ENCODE data around the gene NME7. TPM values are rescaled to one million over a fixed set of nuclear protein-coding genes. Genes with fewer than 3 reads are reported as not detected.

NME7 gene
- total and polyA plus RNA-seq, 2 donors, result 22.8 to 24.4 TPM

DNA sequence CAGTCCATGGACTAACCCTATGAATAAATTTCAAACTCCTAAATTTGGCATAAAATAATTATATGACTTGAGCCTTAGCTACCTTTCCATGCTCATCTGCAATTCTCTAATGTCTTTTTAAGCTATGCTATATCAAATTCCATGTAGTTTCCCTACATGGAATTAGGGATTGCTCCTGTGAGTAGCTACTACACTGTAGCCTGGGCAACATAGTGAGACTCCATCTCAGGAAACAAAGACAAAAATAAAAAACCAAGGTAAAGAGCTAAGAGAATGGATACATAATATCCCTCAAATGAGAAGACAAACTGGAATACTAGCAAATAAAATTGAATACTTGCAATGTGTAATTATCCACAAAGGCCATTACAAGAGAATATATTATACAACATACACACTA lies 223.6 kb downstream of the NME7 start:
- Histone ChIP-seq H3K4me1 (ENCODE audit: insufficient read depth) (no peaks in the 10 kb centered on the region), H3K4me3 (ENCODE audit: low read depth, low read length) (no peak overlapping the region), H3K27ac (ENCODE audit: low read depth) (no peak overlapping the region), H3K36me3 (ENCODE audit: insufficient read depth) (peaks cover 1% of the 10 kb centered on the region)
- DNase-seq (ENCODE audit: extremely low spot score), result no peak

GRCh38 chr1:169143346-169143745 lies 224.3 kb downstream of the NME7 start:
- no peaks in the 10 kb centered on the region for H3K4me1 ChIP-seq (ENCODE audit: insufficient read depth)
- peaks cover 1% of the 10 kb centered on the region for H3K36me3 ChIP-seq (ENCODE audit: insufficient read depth)
- 79% methylated on average over 3 of the region's 3 CpGs for WGBS
- H3K4me3 ChIP-seq (ENCODE audit: low read depth, low read length), result no peak overlapping the region
- H3K27ac ChIP-seq (ENCODE audit: low read depth), result no peak overlapping the region
- no peak for DNase-seq (ENCODE audit: extremely low spot score)

GRCh38 chr1:169142129-169142528 lies 225.5 kb downstream of the NME7 start:
- Histone ChIP-seq H3K36me3 (ENCODE audit: insufficient read depth) (peaks cover 1% of the 10 kb centered on the region), H3K4me1 (ENCODE audit: insufficient read depth) (no peaks in the 10 kb centered on the region), H3K4me3 (ENCODE audit: low read depth, low read length) (no peak overlapping the region), H3K27ac (ENCODE audit: low read depth) (no peak overlapping the region)
- 38% methylated on average over 1 of the region's 1 CpG for WGBS
- no peak for DNase-seq (ENCODE audit: extremely low spot score)

DNA sequence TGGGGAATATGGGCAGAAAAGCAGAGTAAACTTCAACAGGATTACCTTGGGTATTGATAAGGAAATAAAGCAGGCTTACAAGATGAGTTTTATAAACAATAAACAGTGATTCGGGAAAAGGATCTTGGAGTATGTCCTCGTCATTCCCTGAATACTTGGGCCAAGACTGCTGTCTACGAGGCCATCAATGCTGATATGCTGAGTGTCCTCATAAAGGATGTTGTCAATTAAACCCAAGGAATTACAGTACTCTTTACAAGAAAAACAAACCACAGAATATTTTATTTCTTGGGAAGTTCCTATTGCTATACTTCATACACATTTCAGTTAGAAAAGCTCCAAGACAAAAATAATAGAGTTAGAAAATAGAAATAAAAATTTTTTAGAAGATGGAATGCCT lies 226.2 kb downstream of the NME7 start:
- WGBS, result 74% methylated on average over 3 of the region's 3 CpGs
- no peak overlapping the region for H3K4me3 ChIP-seq (ENCODE audit: low read depth, low read length)
- H3K36me3 ChIP-seq (ENCODE audit: insufficient read depth), result peaks cover 1% of the 10 kb centered on the region
- H3K27ac ChIP-seq (ENCODE audit: low read depth), result no peak overlapping the region
- DNase-seq (ENCODE audit: extremely low spot score), result no peak
- H3K4me1 ChIP-seq (ENCODE audit: insufficient read depth), result no peaks in the 10 kb centered on the region

DNA sequence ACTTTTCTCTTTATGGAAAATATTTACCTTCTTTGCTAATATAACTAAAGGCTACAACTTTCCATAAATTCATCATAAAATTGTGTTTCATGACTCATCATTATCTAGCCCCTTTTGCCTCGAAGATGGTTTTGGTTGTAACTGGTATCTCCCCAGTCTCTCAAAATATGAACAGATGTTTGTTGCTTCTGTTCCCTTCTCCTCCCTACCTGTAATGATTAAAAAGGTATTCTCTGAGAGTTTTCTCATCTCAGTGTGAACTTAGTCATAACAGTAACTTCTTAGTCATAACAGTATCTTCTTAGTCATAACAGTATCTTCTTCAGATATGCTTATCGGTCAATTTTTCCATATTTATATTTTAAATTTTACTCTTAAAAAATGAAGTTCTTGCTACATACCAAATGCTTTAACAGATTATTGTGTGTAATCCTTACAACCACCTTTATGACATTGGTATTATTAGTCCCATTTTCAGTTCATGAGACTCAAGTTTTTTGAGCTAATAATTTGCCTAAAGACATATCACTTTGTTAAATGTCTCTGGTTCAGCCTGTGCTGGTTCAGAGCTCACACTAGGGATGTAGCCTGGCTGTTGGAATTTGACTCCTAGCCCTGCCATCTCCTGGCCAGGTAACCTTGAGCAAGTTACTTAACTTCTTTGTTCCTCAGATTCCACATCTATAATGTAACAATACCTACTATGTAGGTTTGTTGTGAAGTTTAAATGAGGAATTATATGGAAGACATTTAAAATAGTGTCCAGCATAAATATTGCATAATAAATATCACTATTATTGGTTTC lies 228.5 kb downstream of the NME7 start:
- Histone ChIP-seq H3K4me1 (ENCODE audit: insufficient read depth) (no peaks in the 10 kb centered on the region), H3K27ac (ENCODE audit: low read depth) (no peak overlapping the region), H3K36me3 (ENCODE audit: insufficient read depth) (no peaks in the 10 kb centered on the region), H3K4me3 (ENCODE audit: low read depth, low read length) (no peak overlapping the region)
- 86% methylated on average over 2 of the region's 2 CpGs for WGBS
- no peak for DNase-seq (ENCODE audit: extremely low spot score)

GRCh38 chr1:169137357-169137756 lies 230.2 kb downstream of the NME7 start:
- WGBS, result 99% methylated on average over 4 of the region's 4 CpGs
- no peak for DNase-seq (ENCODE audit: extremely low spot score)
- H3K36me3 ChIP-seq (ENCODE audit: insufficient read depth), result peaks cover 2% of the 10 kb centered on the region
- H3K4me3 ChIP-seq (ENCODE audit: low read depth, low read length), result no peak overlapping the region
- no peak overlapping the region for H3K27ac ChIP-seq (ENCODE audit: low read depth)
- H3K4me1 ChIP-seq (ENCODE audit: insufficient read depth), result no peaks in the 10 kb centered on the region

DNA sequence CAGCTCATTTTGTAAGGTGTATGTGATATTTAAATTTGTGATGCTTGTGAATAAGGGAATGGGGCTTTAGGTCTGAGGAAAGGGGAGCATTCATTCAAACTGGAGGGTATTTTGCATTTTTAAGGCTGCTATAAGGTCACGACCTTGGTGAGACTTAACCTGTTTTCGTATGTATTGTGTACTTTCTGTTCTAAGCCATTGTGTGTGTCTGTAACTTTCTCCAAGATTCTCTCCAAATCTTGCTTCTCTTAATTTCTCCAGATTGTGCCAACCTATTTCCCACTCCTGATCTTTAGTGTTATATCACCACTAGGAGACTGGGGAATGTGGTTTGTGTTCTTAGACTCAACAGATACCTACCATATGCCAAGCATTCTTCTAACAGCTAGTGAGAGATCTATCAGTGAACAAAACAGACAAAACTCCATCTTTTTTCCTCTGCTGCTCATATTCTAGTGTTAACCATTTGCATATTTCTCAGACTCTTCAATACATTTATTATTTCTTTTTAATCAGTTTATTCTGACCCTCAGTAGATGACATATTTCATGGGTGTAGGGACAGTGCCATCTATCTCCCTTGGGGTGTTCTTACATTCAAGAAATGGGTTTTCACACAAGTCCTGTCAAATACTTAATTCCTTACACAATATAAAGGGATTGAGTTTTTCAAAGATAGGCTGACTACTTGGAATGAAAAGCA lies 233.6 kb downstream of the NME7 start:
- H3K27ac ChIP-seq (ENCODE audit: low read depth), result no peak overlapping the region
- H3K4me1 ChIP-seq (ENCODE audit: insufficient read depth), result no peaks in the 10 kb centered on the region
- H3K36me3 ChIP-seq (ENCODE audit: insufficient read depth), result peaks cover 2% of the 10 kb centered on the region
- 91% methylated on average over 2 of the region's 2 CpGs for WGBS
- DNase-seq (ENCODE audit: extremely low spot score), result no peak
- no peak overlapping the region for H3K4me3 ChIP-seq (ENCODE audit: low read depth, low read length)

DNA sequence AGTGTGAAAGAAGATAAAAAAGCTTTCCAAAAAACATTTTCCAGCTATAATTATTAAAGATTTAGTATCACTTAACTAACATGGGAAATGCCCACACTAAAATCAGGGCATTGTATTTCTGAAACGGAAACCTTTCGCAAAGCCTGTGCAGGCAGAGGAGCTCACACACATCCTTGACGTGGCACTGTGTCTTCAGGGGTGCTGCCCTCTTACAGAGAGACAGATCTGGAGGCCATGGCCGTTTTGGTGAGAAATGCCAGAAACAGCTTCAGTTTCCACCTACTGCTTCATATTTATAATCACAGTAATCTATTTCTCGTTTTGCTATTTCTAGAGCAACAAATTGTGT lies 234.4 kb downstream of the NME7 start:
- H3K4me1 ChIP-seq (ENCODE audit: insufficient read depth), result no peaks in the 10 kb centered on the region
- no peak overlapping the region for H3K4me3 ChIP-seq (ENCODE audit: low read depth, low read length)
- WGBS, result 75% methylated on average over 5 of the region's 5 CpGs
- peaks cover 2% of the 10 kb centered on the region for H3K36me3 ChIP-seq (ENCODE audit: insufficient read depth)
- DNase-seq (ENCODE audit: extremely low spot score), result no peak
- no peak overlapping the region for H3K27ac ChIP-seq (ENCODE audit: low read depth)

DNA sequence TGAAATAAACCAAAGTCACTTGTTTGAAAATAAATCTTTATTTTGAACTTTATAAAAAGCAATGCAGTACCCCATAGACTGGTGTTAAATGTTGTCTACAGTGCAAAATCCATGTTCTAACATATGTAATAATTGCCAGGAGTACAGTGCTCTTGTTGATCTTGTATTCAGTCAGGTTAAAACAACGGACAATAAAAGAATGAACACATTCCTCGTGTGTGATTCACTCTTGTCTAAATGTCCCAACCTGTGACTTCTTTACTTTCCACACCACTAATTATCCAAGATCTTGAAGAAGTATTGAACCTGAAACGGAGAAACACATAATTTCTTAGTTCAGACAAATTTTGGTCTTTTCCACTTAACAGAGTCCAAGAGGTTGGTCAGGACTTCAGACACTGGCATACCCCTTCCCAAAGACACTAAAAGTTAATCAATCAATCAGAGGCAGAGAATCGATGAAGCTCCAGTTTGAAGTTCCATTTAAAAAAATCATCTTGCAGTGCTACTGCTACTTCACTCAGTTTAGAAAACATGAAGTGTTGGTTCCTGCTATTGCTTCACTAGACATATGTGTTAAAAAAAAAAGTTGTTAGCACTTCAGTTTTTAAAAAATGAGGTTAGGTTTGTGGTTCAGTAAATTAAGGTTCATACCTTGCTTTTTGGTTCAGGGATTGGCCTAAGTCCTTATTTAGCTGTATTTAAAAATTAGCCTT lies 234.9 kb downstream of the NME7 start:
- Histone ChIP-seq H3K36me3 (ENCODE audit: insufficient read depth) (peaks cover 2% of the 10 kb centered on the region), H3K27ac (ENCODE audit: low read depth) (no peak overlapping the region), H3K4me1 (ENCODE audit: insufficient read depth) (no peaks in the 10 kb centered on the region), H3K4me3 (ENCODE audit: low read depth, low read length) (no peak overlapping the region)
- WGBS, result 79% methylated on average over 4 of the region's 4 CpGs
- no peak for DNase-seq (ENCODE audit: extremely low spot score)

DNA sequence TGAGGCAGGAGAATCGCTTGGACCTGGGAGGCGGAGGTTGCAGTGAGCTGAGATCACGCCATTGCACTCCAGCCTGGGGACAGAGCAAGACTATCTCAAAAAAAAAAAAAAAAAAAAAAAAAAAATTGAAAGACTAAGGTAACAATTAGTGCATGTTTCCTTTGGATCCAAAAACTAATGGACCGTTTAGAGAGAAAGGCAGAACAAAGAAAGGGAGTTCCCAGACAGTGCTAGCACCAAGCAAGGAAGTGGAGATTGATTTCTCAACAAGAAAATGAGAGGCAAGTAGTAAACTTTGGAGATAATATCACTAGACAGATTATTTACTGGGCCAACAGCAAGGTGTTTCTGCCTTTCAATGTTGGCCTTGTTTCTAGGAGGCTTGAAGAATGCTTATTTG lies 236.9 kb downstream of the NME7 start:
- 96% methylated on average over 4 of the region's 4 CpGs for WGBS
- Histone ChIP-seq H3K4me1 (ENCODE audit: insufficient read depth) (no peaks in the 10 kb centered on the region), H3K36me3 (ENCODE audit: insufficient read depth) (peaks cover 2% of the 10 kb centered on the region), H3K27ac (ENCODE audit: low read depth) (no peak overlapping the region), H3K4me3 (ENCODE audit: low read depth, low read length) (no peak overlapping the region)
- no peak for DNase-seq (ENCODE audit: extremely low spot score)

DNA sequence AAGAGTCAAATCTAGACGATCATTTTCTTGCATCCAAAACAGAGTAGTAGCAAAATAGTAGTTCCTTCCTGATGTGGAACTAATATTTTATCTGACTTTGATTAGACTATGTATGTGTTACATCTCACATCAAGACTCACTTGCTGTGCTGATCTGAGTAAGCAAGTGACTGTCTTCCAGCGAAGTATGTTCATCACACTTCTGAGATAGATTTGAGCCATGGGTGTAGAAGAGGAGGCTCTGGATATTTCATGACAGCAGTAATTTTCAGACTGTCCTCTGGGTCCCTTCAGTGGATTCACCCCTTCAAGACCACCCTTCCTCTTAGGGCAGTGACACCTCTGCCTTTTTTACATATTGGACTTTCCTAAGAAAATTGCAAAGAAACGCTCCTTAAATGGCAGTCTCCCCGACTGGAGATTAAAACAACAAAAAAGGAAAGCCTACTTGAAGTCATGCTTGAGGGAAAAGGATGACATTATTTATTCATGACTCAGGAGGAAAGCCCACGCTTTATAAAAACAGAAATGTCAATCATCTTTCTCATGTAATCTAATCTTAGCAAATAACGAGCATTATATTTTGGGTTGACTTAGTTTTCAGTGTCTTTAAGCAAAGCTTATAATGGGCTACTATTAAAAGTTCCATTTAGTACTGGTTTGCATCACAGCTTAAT lies 238.3 kb downstream of the NME7 start:
- no peak for DNase-seq (ENCODE audit: extremely low spot score)
- 74% methylated on average over 6 of the region's 6 CpGs for WGBS
- no peak overlapping the region for H3K4me3 ChIP-seq (ENCODE audit: low read depth, low read length)
- no peak overlapping the region for H3K27ac ChIP-seq (ENCODE audit: low read depth)
- no peaks in the 10 kb centered on the region for H3K4me1 ChIP-seq (ENCODE audit: insufficient read depth)
- peaks cover 2% of the 10 kb centered on the region for H3K36me3 ChIP-seq (ENCODE audit: insufficient read depth)

DNA sequence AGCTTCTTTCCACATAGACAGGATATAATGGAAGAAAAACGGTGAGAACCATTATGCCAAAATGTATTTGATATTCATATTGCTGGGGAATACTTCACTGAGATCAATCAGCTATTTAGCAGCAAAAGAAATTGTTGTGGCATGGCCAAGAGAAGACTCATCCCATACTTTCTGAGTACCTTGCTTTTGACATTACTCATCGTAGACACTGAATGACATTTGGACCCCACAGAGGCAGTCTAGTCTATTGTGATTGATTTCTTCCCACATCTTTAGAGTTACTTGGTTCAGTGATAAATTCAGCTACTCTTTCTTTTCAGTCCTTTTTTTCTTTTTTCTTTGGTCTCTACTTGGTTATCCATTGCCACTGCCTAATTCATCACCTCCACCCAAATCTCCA lies 239.0 kb downstream of the NME7 start:
- no peak overlapping the region for H3K4me3 ChIP-seq (ENCODE audit: low read depth, low read length)
- no peak for DNase-seq (ENCODE audit: extremely low spot score)
- no peak overlapping the region for H3K27ac ChIP-seq (ENCODE audit: low read depth)
- 93% methylated on average over 2 of the region's 2 CpGs for WGBS
- no peaks in the 10 kb centered on the region for H3K4me1 ChIP-seq (ENCODE audit: insufficient read depth)
- H3K36me3 ChIP-seq (ENCODE audit: insufficient read depth), result peaks cover 2% of the 10 kb centered on the region

DNA sequence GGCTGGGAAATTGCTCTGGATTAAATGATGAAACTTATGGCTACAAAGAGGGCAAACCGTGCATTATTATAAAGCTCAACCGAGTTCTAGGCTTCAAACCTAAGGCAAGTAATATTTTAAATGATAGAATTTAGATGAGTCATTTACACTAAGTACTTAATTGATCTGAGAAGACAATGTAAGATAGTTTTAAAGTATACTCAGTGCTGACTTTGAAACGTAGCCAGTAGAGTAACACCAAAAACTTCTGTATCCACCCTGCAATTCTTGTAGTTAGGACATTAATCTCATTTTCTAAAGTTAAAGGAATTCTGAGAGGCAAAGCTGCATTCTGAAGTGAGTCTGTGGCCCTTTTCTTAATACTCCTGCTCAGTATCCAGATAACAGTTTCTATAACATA lies 240.3 kb downstream of the NME7 start:
- H3K4me1 ChIP-seq (ENCODE audit: insufficient read depth), result no peaks in the 10 kb centered on the region
- WGBS, result 84% methylated on average over 3 of the region's 3 CpGs
- H3K36me3 ChIP-seq (ENCODE audit: insufficient read depth), result no peaks in the 10 kb centered on the region
- DNase-seq (ENCODE audit: extremely low spot score), result no peak
- no peak overlapping the region for H3K4me3 ChIP-seq (ENCODE audit: low read depth, low read length)
- no peak overlapping the region for H3K27ac ChIP-seq (ENCODE audit: low read depth)
